Bronchial epithelial cell (primary cell): ENCODE results near the gene PARP14. TPM values are rescaled to one million over a fixed set of nuclear protein-coding genes. Genes with fewer than 3 reads are reported as not detected.

Experiments
- DNase-seq: peaks from one replicate; pipeline ENCODE4 v3.0.0-alpha.2; 2010; ENCODE audit warnings: low read depth
- FAIRE-seq: peaks from 2 replicates; lab custom pipeline; 2011; peaks lifted over from hg19 to GRCh38; lab: Jason Lieb, UNC
- H3K27me3 ChIP-seq: 2 replicates; pipeline ENCODE4 v1.5.1; 2011; ENCODE audit warnings: low read length; ENCODE audit not compliant: control insufficient read depth, insufficient read depth
- H3K36me3 ChIP-seq: 2 replicates; pipeline ENCODE4 v1.5.1; 2011; ENCODE audit warnings: low read length; ENCODE audit not compliant: control insufficient read depth, insufficient read depth
- H3K4me3 ChIP-seq: 2 replicates; pipeline ENCODE4 v1.5.1; 2011; ENCODE audit warnings: mild to moderate bottlenecking, low read depth, low read length, control low read depth
- CTCF ChIP-seq: IDR thresholded peaks from 2 replicates; pipeline ENCODE4 v1.5.1; 2011; ENCODE audit warnings: mild to moderate bottlenecking, moderate library complexity, low read length, control low read depth, inconsistent platforms; ENCODE audit not compliant: insufficient read depth, severe bottlenecking
- total RNA-seq: library from RNA; depleted of rRNA; stranded (reverse); fragments of >200 nt; gene quantifications from 2 replicates; pipeline ENCODE4 v1.2.1, GENCODE V29; 2014

Gene PARP14
- total RNA-seq, 1 donor from 2014 or later: 13.2 TPM

GRCh38 chr3:122689587-122689986 lies 8.9 kb downstream of the PARP14 start:
- peak; percentile 62 for DNase-seq
- Histone ChIP-seq H3K27me3 (no peaks in the 10 kb centered on the region), H3K4me3 (no peak overlapping the region), H3K36me3 (peaks cover 3% of the 10 kb centered on the region)
- no peak for FAIRE-seq
- TF ChIP-seq CTCF: no peak

GRCh38 chr3:122690096-122690495 lies 9.5 kb downstream of the PARP14 start:
- DNase-seq: peak; percentile 39

GRCh38 chr3:122691195-122691594 lies 10.6 kb downstream of the PARP14 start:
- TF ChIP-seq CTCF: no peak
- no peak for FAIRE-seq

More at GRCh38 chr3:122690096-122690495, 9.5 kb downstream of the PARP14 start:
- TF ChIP-seq CTCF: no peak
- peaks cover 3% of the 10 kb centered on the region for H3K36me3 ChIP-seq
- FAIRE-seq: no peak
- H3K4me3 ChIP-seq: no peak overlapping the region
- H3K27me3 ChIP-seq: no peaks in the 10 kb centered on the region

GRCh38 chr3:122692674-122693073 lies 12.0 kb downstream of the PARP14 start:
- no peak for TF ChIP-seq CTCF
- Histone ChIP-seq H3K36me3 (no peaks in the 10 kb centered on the region), H3K27me3 (no peaks in the 10 kb centered on the region), H3K4me3 (no peak overlapping the region)
- DNase-seq (no peak), FAIRE-seq (no peak)

More at GRCh38 chr3:122691195-122691594, 10.6 kb downstream of the PARP14 start:
- peak; percentile 77 for DNase-seq
- Histone ChIP-seq H3K36me3 (peaks cover 3% of the 10 kb centered on the region), H3K4me3 (no peak overlapping the region), H3K27me3 (no peaks in the 10 kb centered on the region)

- no peak overlapping the region for H3K4me3 ChIP-seq
- no peaks in the 10 kb centered on the region for H3K36me3 ChIP-seq
- no peak for TF ChIP-seq CTCF
- DNase-seq (no peak), FAIRE-seq (peak; percentile 55)
- H3K27me3 ChIP-seq: no peaks in the 10 kb centered on the region
Observed at GRCh38 chr3:122694966-122695365, 14.3 kb downstream of the PARP14 start.

GRCh38 chr3:122695927-122696561 lies 15.4 kb downstream of the PARP14 start:
- H3K4me3 ChIP-seq: no peak overlapping the region
- TF ChIP-seq CTCF: no peak
- H3K36me3 ChIP-seq: no peaks in the 10 kb centered on the region
- no peak for FAIRE-seq
- no peak for DNase-seq
- no peaks in the 10 kb centered on the region for H3K27me3 ChIP-seq
